Measurements from ENCODE around the gene ZNF569. TPM values are rescaled to one million over a fixed set of nuclear protein-coding genes. Genes with fewer than 3 reads are reported as not detected.
A peak's percentile ranks its signal among the peaks of the same experiment; 100 is the strongest.

Gene ZNF569
- total RNA-seq, 1 experiment from 2014 or later = 15.5 TPM

- TF ChIP-seq NFYB (CRISPR knock-in tag; conservative IDR thresholded peaks at IDR 0.05; ENCODE audit: low read depth) (no peak), ZMAT4 (CRISPR knock-in tag; IDR thresholded peaks at IDR 0.05) (no peak), AR (CRISPR knock-in tag; IDR thresholded peaks at IDR 0.05) (no peak)
Measured at GRCh38 chr19:37507167-37507464, 39.9 kb upstream of the ZNF569 start (continued).

DNA sequence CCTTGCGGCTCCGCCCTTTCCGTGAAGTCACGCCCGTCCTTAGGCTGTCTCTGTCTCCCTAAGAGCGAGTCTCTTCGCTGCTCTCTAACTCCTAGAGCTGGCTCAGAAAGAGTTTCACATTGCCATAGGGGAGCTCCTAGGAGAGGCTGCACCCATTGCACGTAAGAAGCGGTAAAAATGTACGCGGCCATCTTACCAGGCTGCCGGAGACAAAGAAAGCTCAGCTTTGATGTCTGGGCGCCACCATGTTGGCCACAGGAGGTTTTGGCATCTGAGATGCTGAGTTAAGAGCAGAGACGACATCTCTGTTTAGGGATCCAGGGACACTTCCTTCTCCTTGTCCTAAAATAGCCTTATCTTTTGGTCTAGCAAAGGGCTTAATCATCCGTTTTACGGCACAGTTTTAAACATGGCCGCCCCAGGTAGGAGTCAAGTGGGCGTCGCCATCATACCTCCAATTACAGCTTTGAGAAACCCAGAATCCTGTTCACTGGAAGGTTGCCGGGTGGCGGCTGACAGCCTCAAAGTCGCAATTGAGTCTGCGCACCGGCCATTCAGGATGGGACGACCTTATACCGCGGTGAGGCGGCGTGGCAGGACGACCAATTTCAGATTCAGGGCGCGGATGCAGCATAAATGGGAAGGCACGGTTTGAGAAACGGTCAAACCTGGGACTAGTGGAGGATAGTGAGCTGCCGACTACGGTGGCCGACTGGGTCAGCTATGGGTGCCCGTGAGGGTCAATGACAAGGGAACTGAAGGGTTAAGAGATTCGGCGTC is 39.3 kb upstream of the ZNF569 start, which contains the start of gene ZNF793:
Gene ZNF793 (plus strand): TSS at position 553 of the 780 bp plus-strand sequence. CDS start 16,501 bp downstream, outside the sequence.
- ATAC-seq = peak; percentile 85
- Mint-ChIP-seq H3K4me1 (no peaks in the 10 kb centered on the region), H3K36me3 (peaks cover 6% of the 10 kb centered on the region), H3K27me3 (ENCODE audit: low read depth) (no peaks in the 10 kb centered on the region), H3K9me3 (no peaks in the 10 kb centered on the region), H3K27ac (no peak within 1 kb of the TSS), H3K4me3 (no peak within 1 kb of the TSS)
- DNase-seq (ENCODE audit: low spot score) = peak; percentile 80
- POLR2A ChIA-PET = interaction anchor here (0.8 to 1.9 kb wide), 9 partner anchors 17 to 734 kb away, joined by 3 to 13 read pairs (median 5); partner anchors contain the start of genes ZNF527, ZNF540, ZNF569 and ZNF570
- CTCF ChIA-PET = interaction anchor here (0.8 to 2.1 kb wide), 6 partner anchors 45 to 396 kb away, joined by 3 to 7 read pairs (median 3); partner anchors contain the start of genes ZNF527 and ZNF607
- TF ChIP-seq ZNF232 (CRISPR knock-in tag; IDR thresholded peaks at IDR 0.05) (0 out of 2 replicates have a peak, but pooled peaks have one; percentile 14), PRDM15 (CRISPR knock-in tag; IDR thresholded peaks at IDR 0.05) (0 out of 2 replicates have a peak, but pooled peaks have one; percentile 35), ARID4B (CRISPR knock-in tag; IDR thresholded peaks at IDR 0.05; ENCODE audit: borderline replicate concordance) (0 out of 2 replicates have a peak, but pooled peaks have one; percentile 19), SP1 (CRISPR knock-in tag; conservative IDR thresholded peaks at IDR 0.05) (peak; percentile 16; the same call in 1 of the 2 replicates), ZNF532 (CRISPR knock-in tag; IDR thresholded peaks at IDR 0.05; ENCODE audit: borderline replicate concordance) (no peak), SMAD3 (CRISPR knock-in tag; IDR thresholded peaks at IDR 0.05; ENCODE audit: borderline replicate concordance) (peak; percentile 55; the same call in 1 of the 2 replicates), ZNF219 (CRISPR knock-in tag; IDR thresholded peaks at IDR 0.05; ENCODE audit: borderline replicate concordance) (no peak), NFYB (CRISPR knock-in tag; conservative IDR thresholded peaks at IDR 0.05; ENCODE audit: low read depth) (no peak), EMX1 (CRISPR knock-in tag; IDR thresholded peaks at IDR 0.05) (0 out of 2 replicates have a peak, but pooled peaks have one; percentile 20), ETV6 (CRISPR knock-in tag; IDR thresholded peaks at IDR 0.05) (peak; percentile 31; the same call in 1 of the 2 replicates), CDX4 (CRISPR knock-in tag; IDR thresholded peaks at IDR 0.05; ENCODE audit: borderline replicate concordance) (no peak)
- TF ChIP-seq, protein P1, sequence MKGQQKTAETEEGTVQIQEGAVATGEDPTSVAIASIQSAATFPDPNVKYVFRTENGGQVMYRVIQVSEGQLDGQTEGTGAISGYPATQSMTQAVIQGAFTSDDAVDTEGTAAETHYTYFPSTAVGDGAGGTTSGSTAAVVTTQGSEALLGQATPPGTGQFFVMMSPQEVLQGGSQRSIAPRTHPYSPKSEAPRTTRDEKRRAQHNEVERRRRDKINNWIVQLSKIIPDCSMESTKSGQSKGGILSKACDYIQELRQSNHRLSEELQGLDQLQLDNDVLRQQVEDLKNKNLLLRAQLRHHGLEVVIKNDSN (CRISPR knock-in tag; IDR thresholded peaks at IDR 0.05) = 0 out of 2 replicates have a peak, but pooled peaks have one; percentile 28
- TF ChIP-seq, protein P2, sequence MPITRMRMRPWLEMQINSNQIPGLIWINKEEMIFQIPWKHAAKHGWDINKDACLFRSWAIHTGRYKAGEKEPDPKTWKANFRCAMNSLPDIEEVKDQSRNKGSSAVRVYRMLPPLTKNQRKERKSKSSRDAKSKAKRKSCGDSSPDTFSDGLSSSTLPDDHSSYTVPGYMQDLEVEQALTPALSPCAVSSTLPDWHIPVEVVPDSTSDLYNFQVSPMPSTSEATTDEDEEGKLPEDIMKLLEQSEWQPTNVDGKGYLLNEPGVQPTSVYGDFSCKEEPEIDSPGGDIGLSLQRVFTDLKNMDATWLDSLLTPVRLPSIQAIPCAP (CRISPR knock-in tag; IDR thresholded peaks at IDR 0.05) = no peak
